GM19328 (cell line): Measurements from ENCODE around the gene HSPB6.
"Not testable (repeated sequence)": the region's sequence is repeated elsewhere in the genome, so short reads cannot be mapped to it uniquely, and the experiment has no call there.

Experiments used
- ATAC-seq: cut with Tn5 transposase; IDR thresholded peaks from one replicate; pipeline ENCODE4 v1.9.1; 2021; ENCODE audit warnings: mild to moderate bottlenecking, moderate library complexity; ENCODE audit not compliant: unreplicated experiment

HSPB6 gene

GRCh38 chr19:35732540-35733179 is 24.2 kb downstream of the HSPB6 start:
- ATAC-seq, result no peak

DNA sequence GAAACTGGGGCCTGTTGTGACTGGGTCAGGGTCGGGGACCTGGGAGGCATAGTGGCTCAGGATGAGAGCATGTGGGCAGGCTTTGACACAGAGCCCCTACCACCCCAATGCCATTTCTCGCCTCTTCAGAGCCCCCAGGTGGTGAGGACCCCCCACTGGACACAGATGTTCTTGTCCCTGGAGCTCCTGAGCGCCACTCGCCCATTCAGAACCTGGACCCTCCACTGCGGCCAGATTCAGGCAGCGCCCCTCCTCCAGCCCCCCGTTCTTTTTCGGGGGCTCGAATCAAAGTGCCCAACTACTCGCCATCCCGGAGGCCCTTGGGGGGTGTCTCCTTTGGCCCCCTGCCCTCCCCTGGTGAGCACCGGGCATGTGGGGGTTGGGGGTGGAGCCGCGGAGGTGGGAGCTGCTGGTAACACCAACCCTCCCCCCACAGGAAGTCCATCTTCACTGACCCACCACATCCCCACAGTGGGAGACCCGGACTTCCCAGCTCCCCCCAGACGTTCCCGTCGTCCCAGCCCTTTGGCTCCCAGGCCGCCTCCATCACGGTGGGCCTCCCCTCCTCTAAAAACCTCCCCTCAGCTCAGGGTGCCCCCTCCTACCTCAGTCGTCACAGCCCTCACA is 24.9 kb downstream of the HSPB6 start:
- ATAC-seq, result no peak

- ATAC-seq, result no peak
These were observed 25.5 kb downstream of the HSPB6 start for GRCh38 chr19:35731353-35731752.

DNA sequence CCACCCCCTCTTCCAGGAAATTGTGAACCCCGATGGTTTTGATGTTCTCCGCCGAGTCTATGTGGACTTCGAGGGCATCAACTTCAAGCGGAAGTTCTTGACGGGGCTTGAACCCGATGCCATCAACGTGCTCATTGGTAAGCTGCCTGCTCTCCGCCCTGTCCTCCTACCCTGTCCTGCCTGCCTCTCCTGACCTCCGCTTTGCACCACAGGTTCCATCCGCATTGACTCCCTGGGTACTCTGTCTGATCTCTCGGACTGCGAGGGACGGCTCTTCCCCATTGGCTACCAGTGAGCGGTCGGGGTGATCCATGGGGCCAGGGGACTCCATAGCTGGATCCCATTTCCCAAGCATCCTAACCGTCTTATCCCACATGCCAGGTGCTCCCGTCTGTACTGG is 26.5 kb downstream of the HSPB6 start:
- no peak for ATAC-seq

DNA sequence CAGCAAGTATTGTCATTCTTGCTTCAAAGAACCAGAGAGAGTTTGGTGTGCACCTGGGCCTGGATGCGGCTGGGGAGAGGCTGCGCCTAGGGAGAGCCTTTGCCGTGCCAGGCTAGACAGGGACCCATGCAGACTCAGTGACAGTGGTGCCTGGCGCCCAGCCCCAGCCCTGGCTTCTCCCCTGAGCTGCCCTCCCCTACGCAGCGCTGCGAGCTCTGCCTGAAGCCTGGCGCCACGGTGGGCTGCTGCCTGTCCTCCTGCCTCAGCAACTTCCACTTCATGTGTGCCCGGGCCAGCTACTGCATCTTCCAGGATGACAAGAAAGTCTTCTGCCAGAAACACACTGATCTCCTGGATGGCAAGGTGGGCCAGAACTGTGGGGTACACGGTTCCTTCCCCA is 27.1 kb downstream of the HSPB6 start:
- ATAC-seq, result no peak

DNA sequence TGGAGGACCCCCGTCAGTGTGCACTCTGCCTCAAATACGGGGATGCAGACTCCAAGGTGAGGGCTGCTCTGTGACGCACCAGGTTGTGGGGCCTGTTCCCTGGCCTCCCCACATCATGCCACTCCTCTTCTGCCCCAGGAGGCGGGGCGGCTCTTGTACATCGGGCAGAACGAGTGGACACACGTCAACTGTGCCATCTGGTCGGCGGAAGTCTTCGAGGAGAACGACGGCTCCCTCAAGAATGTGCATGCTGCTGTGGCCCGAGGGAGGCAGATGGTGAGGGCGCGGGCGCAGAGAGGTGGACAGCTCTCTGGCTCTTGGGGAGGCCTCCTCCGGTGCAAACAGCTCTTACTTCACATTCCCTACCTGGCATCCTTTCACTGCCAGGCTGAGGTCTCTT is 27.8 kb downstream of the HSPB6 start:
- ATAC-seq, result no peak

GRCh38 chr19:35727956-35728706 is 28.7 kb downstream of the HSPB6 start:
- ATAC-seq, result no peak

DNA sequence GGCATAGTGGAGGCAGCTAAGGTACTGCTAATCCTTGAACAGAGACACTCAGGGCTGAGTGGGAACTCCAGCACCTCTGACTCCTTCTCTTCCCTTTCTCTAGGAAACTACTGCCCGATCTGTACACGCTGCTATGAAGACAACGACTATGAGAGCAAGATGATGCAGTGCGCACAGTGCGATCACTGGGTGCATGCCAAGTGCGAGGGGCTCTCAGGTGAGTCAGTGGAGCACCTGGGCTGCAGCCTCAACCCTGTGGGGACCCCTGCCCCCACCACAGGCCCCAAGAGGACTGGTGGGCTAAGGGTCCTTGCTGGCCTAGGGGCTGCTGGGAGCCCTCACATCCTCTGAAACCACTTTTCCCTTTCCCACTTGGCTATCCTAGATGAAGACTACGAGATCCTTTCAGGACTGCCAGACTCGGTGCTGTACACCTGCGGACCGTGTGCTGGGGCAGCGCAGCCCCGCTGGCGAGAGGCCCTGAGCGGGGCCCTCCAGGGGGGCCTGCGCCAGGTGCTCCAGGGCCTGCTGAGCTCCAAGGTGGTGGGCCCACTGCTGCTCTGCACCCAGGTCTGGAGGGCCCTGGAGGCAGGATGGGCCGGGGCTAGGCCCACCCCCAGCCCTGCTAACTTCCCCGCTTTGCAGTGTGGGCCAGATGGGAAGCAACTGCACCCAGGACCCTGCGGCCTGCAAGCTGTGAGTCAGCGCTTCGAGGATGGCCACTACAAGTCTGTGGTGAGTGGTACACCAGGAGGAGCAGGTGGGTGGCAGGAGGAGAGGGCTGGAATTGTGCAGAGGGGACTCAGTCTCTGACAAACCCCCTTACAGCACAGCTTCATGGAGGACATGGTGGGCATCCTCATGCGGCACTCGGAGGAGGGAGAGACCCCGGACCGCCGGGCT is 29.5 kb downstream of the HSPB6 start:
- ATAC-seq, result no peak

GRCh38 chr19:35725216-35725861 is 31.5 kb downstream of the HSPB6 start:
- ATAC-seq, result no peak

DNA sequence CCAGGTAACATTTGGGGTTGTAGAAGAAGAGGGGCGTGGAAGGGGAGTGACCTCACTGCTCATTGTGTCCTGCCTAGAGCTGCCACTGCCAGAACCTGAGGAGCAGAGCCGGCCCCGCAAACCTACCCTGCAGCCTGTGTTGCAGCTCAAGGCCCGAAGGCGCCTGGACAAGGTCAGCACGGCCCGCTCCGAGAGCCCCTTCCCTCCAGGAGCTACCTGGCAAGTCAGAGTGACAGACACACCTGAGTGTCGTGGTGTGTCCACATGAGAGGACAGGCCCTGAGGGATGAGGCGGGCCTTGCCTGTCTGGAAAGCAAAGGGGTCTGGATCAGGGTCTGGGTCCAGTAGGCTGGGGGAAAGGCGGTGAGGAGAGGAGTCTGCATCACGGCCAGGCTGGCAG is 32.3 kb downstream of the HSPB6 start:
- no peak for ATAC-seq

GRCh38 chr19:35724132-35724531 is 32.7 kb downstream of the HSPB6 start:
- not testable (repeated sequence) for ATAC-seq

DNA sequence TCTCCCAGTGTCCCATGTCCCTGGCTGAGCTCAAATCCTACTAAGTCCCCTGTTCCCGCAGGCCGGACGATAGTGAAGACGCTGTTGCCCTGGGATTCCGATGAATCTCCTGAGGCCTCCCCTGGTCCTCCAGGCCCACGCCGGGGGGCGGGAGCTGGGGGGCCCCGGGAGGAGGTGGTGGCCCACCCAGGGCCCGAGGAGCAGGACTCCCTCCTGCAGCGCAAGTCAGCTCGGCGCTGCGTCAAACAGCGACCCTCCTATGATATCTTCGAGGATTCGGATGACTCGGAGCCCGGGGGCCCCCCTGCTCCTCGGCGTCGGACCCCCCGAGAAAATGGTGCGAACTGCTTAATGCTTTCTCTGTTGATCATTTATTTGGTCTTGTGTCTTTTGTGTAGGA is 33.2 kb downstream of the HSPB6 start:
- no peak for ATAC-seq

DNA sequence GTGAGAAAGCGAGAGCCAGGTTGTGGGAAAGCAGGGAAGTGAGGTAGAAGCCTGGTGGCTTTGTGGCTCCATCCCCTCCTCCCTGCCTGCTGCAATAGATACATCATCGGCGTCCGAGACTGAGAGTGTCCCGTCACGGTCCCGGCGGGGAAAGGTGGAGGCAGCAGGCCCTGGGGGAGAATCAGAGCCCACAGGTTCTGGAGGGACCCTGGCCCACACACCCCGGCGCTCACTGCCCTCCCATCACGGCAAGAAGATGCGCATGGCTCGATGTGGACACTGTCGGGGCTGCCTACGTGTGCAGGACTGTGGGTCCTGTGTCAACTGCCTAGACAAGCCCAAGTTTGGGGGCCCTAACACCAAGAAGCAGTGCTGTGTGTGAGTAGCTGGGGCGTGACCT is 33.9 kb downstream of the HSPB6 start:
- no peak for ATAC-seq

DNA sequence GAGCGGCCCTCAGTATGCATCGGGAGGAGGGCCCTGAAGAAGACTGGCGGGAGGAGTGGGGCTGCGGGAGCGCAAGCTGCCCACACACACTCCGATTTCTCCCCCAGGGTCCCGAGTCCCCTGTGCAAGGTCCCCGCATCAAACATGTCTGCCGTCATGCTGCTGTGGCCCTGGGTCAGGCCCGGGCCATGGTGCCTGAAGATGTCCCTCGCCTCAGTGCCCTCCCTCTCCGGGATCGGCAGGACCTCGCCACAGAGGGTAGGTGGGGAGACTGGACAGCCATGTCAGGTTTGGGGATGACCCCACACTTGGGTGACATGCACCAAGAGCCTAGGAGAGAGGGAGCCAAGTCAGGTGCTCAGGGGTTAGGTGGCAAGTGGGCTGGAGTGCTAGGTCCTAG is 34.4 kb downstream of the HSPB6 start:
- ATAC-seq, result no peak

- ATAC-seq, result no peak
These were observed 35.5 kb downstream of the HSPB6 start for GRCh38 chr19:35721374-35721773.

DNA sequence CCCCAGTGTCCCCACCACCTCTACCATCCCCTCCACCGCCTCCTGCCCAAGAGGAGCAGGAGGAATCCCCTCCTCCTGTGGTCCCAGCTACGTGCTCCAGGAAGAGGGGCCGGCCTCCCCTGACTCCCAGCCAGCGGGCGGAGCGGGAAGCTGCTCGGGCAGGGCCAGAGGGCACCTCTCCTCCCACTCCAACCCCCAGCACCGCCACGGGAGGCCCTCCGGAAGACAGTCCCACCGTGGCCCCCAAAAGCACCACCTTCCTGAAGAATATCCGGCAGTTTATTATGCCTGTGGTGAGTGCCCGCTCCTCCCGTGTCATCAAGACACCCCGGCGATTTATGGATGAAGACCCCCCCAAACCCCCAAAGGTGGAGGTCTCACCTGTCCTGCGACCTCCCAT is 36.2 kb downstream of the HSPB6 start:
- ATAC-seq, result no peak

DNA sequence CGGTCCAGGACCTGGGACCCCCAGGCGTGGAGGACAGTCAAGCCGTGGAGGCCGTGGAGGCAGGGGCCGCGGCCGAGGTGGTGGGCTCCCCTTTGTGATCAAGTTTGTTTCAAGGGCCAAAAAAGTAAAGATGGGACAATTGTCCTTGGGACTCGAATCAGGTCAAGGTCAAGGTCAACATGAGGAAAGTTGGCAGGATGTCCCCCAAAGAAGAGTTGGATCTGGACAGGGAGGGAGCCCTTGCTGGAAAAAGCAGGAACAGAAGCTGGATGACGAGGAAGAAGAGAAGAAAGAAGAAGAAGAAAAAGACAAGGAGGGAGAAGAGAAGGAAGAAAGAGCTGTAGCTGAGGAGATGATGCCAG is 36.7 kb downstream of the HSPB6 start:
- ATAC-seq, result no peak

DNA sequence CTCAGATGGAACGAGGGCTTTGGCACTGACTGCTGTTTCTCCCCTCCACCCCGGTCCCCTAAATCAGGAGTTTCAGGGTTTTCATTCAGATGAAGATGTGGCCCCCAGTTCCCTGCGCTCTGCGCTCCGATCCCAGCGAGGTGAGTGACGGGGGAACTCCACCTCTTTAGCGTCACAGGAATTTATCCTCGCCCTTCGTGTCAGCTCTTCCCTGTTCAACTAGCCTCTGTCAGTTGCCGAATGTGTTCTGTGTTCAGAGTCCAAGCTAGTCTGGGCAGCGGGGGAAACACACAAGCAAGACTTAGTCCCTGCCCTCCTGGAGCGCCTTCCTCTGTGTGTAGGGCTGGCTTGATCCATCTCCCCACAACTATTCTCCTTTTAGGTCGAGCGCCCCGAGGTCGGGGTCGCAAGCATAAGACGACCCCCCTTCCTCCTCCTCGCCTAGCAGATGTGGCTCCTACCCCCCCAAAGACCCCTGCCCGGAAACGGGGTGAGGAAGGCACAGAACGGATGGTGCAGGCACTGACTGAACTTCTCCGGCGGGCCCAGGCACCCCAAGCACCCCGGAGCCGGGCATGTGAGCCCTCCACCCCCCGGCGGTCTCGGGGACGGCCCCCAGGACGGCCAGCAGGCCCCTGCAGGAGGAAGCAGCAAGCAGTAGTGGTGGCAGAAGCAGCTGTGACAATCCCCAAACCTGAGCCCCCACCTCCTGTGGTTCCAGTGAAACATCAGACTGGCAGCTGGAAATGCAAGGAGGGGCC is 37.2 kb downstream of the HSPB6 start:
- no peak for ATAC-seq

DNA sequence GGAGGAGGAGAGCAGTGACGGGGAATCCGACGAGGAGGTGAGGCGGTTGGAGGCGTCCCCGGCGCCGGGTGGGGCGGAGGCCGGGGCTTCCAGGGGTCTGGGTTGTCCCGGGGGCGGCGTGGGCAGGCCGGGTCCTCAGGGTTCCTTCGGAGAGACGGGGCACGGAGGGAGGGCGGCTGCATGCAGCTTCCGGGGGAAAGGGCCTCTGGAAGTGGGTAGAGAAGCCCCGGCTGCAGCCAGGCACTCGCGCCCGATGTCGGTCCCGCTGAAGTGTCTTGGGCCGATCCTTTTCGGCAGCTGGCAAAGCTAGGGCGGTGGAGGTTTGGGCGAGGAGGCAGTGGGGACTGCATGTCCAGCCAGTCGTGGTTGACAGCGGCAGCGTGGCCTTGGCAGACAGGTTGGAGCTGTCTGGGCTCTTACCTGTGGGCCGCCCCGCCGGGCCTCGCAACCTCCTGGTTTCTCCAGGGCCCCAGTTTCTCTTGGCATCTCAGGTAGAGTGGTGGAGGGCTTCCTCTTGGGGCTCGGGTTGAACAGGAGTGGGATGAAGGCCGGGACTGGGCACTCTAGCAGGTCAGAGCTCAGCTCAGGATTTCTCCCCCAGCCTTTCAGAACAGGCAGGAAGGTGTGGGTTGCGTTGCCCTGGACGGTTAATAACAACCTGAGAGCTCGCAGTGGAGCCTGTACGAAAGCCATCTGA is 38.3 kb downstream of the HSPB6 start:
- no peak for ATAC-seq
